Adrenal gland (tissue), 5 donors: ENCODE measurements around the gene HRG.

Experiments
- CTCF ChIP-seq, 6 experiments: fragments of 450-650 bp in 4 of 6; fragments of 200-600 bp in 2 of 6; sonication (generic) in 1 of 6; IDR thresholded peaks; 1 replicate in 5 of 6; 2 replicates in 1 of 6; pipeline versions ENCODE4 v1.5.1 to v1.8.0; 2016 to 2021; ENCODE audit warnings: antibody characterized with exemption in 6 of 6, mild to moderate bottlenecking in 2 of 6, moderate library complexity in 1 of 6
- POLR2A ChIP-seq, 2 donors: fragments of 450-650 bp; IDR thresholded peaks; one replicate each; pipeline ENCODE4 v1.6.1; 2017; ENCODE audit warnings: antibody characterized with exemption in 2 of 2, mild to moderate bottlenecking in 2 of 2, moderate library complexity in 1 of 2
- donor health status: DM: no; HTN: no; CAD: no.

GRCh38 chr3:186619787-186620212 is 46.0 kb upstream of the HRG start:
- TF ChIP-seq CTCF (IDR thresholded peaks at IDR 0.05) (no peak), POLR2A (IDR thresholded peaks at IDR 0.05) (no peak)
